Trophoblast cell (in vitro differentiated cells and primary cell): ENCODE results near the gene SLC5A4.

Experiments
- DNase-seq, 2 donors: peaks; one replicate each; pipeline ENCODE4 v3.0.0-alpha.2; 2016
- H2AFZ ChIP-seq: 2 replicates; pipeline ENCODE4 v1.6.1; 2013; ENCODE audit warnings: low read length, moderate library complexity, mild to moderate bottlenecking; ENCODE audit not compliant: insufficient read depth, poor library complexity
- H2AK5ac ChIP-seq: 2 replicates; pipeline ENCODE4 v1.6.1; 2013; ENCODE audit warnings: mild to moderate bottlenecking, low read length
- H2BK120ac ChIP-seq: 2 replicates; pipeline ENCODE4 v1.6.1; 2013; ENCODE audit warnings: low read length, mild to moderate bottlenecking, moderate library complexity; ENCODE audit not compliant: insufficient read depth, poor library complexity
- H2BK12ac ChIP-seq: 2 replicates; pipeline ENCODE4 v1.6.1; 2013; ENCODE audit warnings: mild to moderate bottlenecking, low read length, moderate library complexity
- H2BK5ac ChIP-seq: 2 replicates; pipeline ENCODE4 v1.6.1; 2013; ENCODE audit warnings: low read length, low read depth, moderate library complexity, mild to moderate bottlenecking; ENCODE audit not compliant: poor library complexity
- H3K14ac ChIP-seq: 2 replicates; pipeline ENCODE4 v1.6.1; 2013; ENCODE audit warnings: mild to moderate bottlenecking, low read length
- H3K18ac ChIP-seq: 2 replicates; pipeline ENCODE4 v1.6.1; 2013; ENCODE audit warnings: mild to moderate bottlenecking, low read length
- H3K23ac ChIP-seq: 2 replicates; pipeline ENCODE4 v1.6.1; 2013; ENCODE audit warnings: low read length
- H3K27ac ChIP-seq: 2 replicates; pipeline ENCODE4 v1.5.1; 2013; ENCODE audit warnings: low read depth, mild to moderate bottlenecking, inconsistent platforms, low read length, moderate library complexity
- H3K27me3 ChIP-seq: 2 replicates; pipeline ENCODE4 v1.6.1; 2013; ENCODE audit warnings: inconsistent platforms, mild to moderate bottlenecking, low read length, moderate library complexity; ENCODE audit not compliant: insufficient read depth
- H3K36me3 ChIP-seq, 2 experiments: 1 replicate in 1 of 2; 2 replicates in 1 of 2; pipeline ENCODE4 v1.6.1; 2013; ENCODE audit warnings: low read length in 2 of 2, mild to moderate bottlenecking in 2 of 2, moderate library complexity in 1 of 2; ENCODE audit not compliant: insufficient read depth in 2 of 2, control insufficient read depth in 1 of 2
- H3K4ac ChIP-seq: 2 replicates; pipeline ENCODE4 v1.6.1; 2013; ENCODE audit warnings: low read depth, mild to moderate bottlenecking, low read length, moderate library complexity
- H3K4me1 ChIP-seq, 2 experiments: 1 replicate in 1 of 2; 2 replicates in 1 of 2; pipeline ENCODE4 v1.6.1; 2013; ENCODE audit warnings: low read length in 2 of 2, mild to moderate bottlenecking in 2 of 2, moderate library complexity in 1 of 2; ENCODE audit not compliant: insufficient read depth in 2 of 2, control insufficient read depth in 1 of 2
- H3K4me2 ChIP-seq: 2 replicates; pipeline ENCODE4 v1.6.1; 2013; ENCODE audit warnings: inconsistent platforms, mild to moderate bottlenecking, low read length, moderate library complexity
- H3K4me3 ChIP-seq: 2 replicates; pipeline ENCODE4 v1.5.1; 2013; ENCODE audit warnings: mild to moderate bottlenecking, low read depth, low read length, inconsistent platforms
- H3K79me1 ChIP-seq: one replicate; pipeline ENCODE4 v1.6.1; 2013; ENCODE audit warnings: low read length
- H3K79me2 ChIP-seq: 2 replicates; pipeline ENCODE4 v1.6.1; 2013; ENCODE audit warnings: low read length, mild to moderate bottlenecking; ENCODE audit not compliant: control insufficient read depth, insufficient read depth, poor library complexity
- H3K9ac ChIP-seq: 2 replicates; pipeline ENCODE4 v1.6.1; 2013; ENCODE audit warnings: mild to moderate bottlenecking, low read length
- H3K9me3 ChIP-seq: 2 replicates; pipeline ENCODE4 v1.6.1; 2013; ENCODE audit warnings: low read depth, mild to moderate bottlenecking, control low read depth, inconsistent platforms, low read length; ENCODE audit not compliant: insufficient read depth
- H4K12ac ChIP-seq: 2 replicates; pipeline ENCODE4 v1.6.1; 2013; ENCODE audit warnings: low read depth, mild to moderate bottlenecking, low read length, moderate library complexity
- H4K8ac ChIP-seq: 2 replicates; pipeline ENCODE4 v1.6.1; 2013; ENCODE audit warnings: low read depth, mild to moderate bottlenecking, low read length, moderate library complexity
- H4K91ac ChIP-seq: one replicate; pipeline ENCODE4 v1.6.1; 2013; ENCODE audit warnings: low read depth, mild to moderate bottlenecking, low read length, moderate library complexity
- WGBS: extraction: QIAGEN DNeasy Blood & Tissue Kit; methylation state at CpG from one replicate; pipeline ENCODE4 v1.1.7; 2013; ENCODE audit warnings: missing lambda C conversion rate; ENCODE audit not compliant: insufficient read length, insufficient coverage; ENCODE audit errors: extremely low coverage; 5-methylcytosine and 5-hydroxymethylcytosine counted together

Gene SLC5A4

GRCh38 chr22:32237906-32238305 lies 17.2 kb downstream of the SLC5A4 start:
- no peak overlapping the region for H2BK12ac ChIP-seq
- no peak overlapping the region for H3K4ac ChIP-seq
- no peaks in the 10 kb centered on the region for H3K79me1 ChIP-seq
- no peak overlapping the region for H3K18ac ChIP-seq
- H2BK120ac ChIP-seq: no peak overlapping the region
- H3K23ac ChIP-seq: no peak overlapping the region
- DNase-seq: peak; percentile 64 to 74
- H4K91ac ChIP-seq: no peak overlapping the region
- no peak overlapping the region for H3K14ac ChIP-seq
- H3K4me3 ChIP-seq: no peak overlapping the region
- no peak overlapping the region for H2BK5ac ChIP-seq
- no peaks in the 10 kb centered on the region for H3K4me1 ChIP-seq
- H4K12ac ChIP-seq: no peak overlapping the region
- H2AFZ ChIP-seq: no peak overlapping the region
- H3K27me3 ChIP-seq: no peaks in the 10 kb centered on the region
- no peaks in the 10 kb centered on the region for H3K79me2 ChIP-seq
- no CpG with 5 or more reads among the region's 1 CpG for WGBS
- H3K4me2 ChIP-seq: no peak overlapping the region
- no peak overlapping the region for H4K8ac ChIP-seq
- H3K9me3 ChIP-seq: no peaks in the 10 kb centered on the region
- H3K9ac ChIP-seq: no peak overlapping the region
- H3K27ac ChIP-seq: no peak overlapping the region
- no peaks in the 10 kb centered on the region for H3K36me3 ChIP-seq
- H2AK5ac ChIP-seq: no peak overlapping the region

DNA sequence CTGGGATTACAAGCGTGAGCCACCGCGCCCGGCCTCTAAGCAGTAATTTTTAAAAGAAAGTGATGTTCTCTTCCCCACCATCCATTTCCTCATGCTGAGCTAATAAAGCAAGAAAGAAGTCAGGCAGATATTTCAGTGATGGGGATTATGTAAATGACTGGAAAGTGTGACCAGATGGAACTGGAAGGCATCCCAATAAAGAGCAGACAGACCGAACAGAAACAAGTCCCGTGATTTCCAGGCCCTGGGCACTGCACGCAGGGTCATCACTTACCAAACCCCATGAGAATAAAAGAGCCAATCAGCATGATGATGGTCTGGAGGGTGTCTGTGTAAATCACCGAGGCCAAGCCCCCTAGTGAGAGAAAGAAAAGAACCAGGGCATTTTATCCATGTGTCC lies 18.2 kb downstream of the SLC5A4 start:
- no peak overlapping the region for H4K8ac ChIP-seq
- no peak overlapping the region for H3K9ac ChIP-seq
- H2BK12ac ChIP-seq: no peak overlapping the region
- H3K9me3 ChIP-seq: no peaks in the 10 kb centered on the region
- no peak overlapping the region for H4K91ac ChIP-seq
- no peak overlapping the region for H3K18ac ChIP-seq
- H2AFZ ChIP-seq: no peak overlapping the region
- H3K27ac ChIP-seq: no peak overlapping the region
- H2AK5ac ChIP-seq: no peak overlapping the region
- H3K4me3 ChIP-seq: no peak overlapping the region
- no peak overlapping the region for H3K23ac ChIP-seq
- no peak overlapping the region for H3K4ac ChIP-seq
- H3K4me2 ChIP-seq: no peak overlapping the region
- no peak for DNase-seq
- H3K14ac ChIP-seq: no peak overlapping the region
- H3K79me2 ChIP-seq: no peaks in the 10 kb centered on the region
- H4K12ac ChIP-seq: no peak overlapping the region
- H3K79me1 ChIP-seq: no peaks in the 10 kb centered on the region
- WGBS: no CpG with 5 or more reads among the region's 8 CpGs
- H3K4me1 ChIP-seq: no peaks in the 10 kb centered on the region
- H2BK5ac ChIP-seq: no peak overlapping the region
- no peak overlapping the region for H2BK120ac ChIP-seq
- no peaks in the 10 kb centered on the region for H3K27me3 ChIP-seq
- no peaks in the 10 kb centered on the region for H3K36me3 ChIP-seq

- Histone ChIP-seq H3K14ac (no peak overlapping the region), H3K27me3 (no peaks in the 10 kb centered on the region), H3K9ac (no peak overlapping the region), H2AK5ac (no peak overlapping the region), H2AFZ (no peak overlapping the region), H2BK120ac (no peak overlapping the region), H4K12ac (no peak overlapping the region), H3K79me2 (no peaks in the 10 kb centered on the region), H3K4ac (no peak overlapping the region), H3K18ac (no peak overlapping the region), H3K4me1 (no peaks in the 10 kb centered on the region), H3K79me1 (no peaks in the 10 kb centered on the region), H3K4me3 (no peak overlapping the region), H3K23ac (no peak overlapping the region), H3K4me2 (no peak overlapping the region), H2BK12ac (no peak overlapping the region), H3K36me3 (no peaks in the 10 kb centered on the region), H4K91ac (no peak overlapping the region), H4K8ac (no peak overlapping the region), H3K27ac (no peak overlapping the region), H2BK5ac (no peak overlapping the region), H3K9me3 (peaks cover 2% of the 10 kb centered on the region)
- DNase-seq: no peak
- no CpG with 5 or more reads among the region's 5 CpGs for WGBS
Observed at GRCh38 chr22:32233091-32233490, 22.1 kb downstream of the SLC5A4 start.

GRCh38 chr22:32232191-32232830 lies 22.8 kb downstream of the SLC5A4 start:
- H2AFZ ChIP-seq: no peak overlapping the region
- no CpG with 5 or more reads among the region's 5 CpGs for WGBS

More at GRCh38 chr22:32232191-32232830, 22.8 kb downstream of the SLC5A4 start:
- H3K79me1 ChIP-seq: no peaks in the 10 kb centered on the region
- H2AK5ac ChIP-seq: no peak overlapping the region
- H3K36me3 ChIP-seq: no peaks in the 10 kb centered on the region
- H2BK5ac ChIP-seq: no peak overlapping the region
- no peaks in the 10 kb centered on the region for H3K4me1 ChIP-seq
- no peak overlapping the region for H3K27ac ChIP-seq
- DNase-seq: no peak
- no peak overlapping the region for H2BK120ac ChIP-seq
- no peak overlapping the region for H4K12ac ChIP-seq
- H3K4me3 ChIP-seq: no peak overlapping the region
- H3K9ac ChIP-seq: no peak overlapping the region
- no peak overlapping the region for H3K4me2 ChIP-seq
- H3K14ac ChIP-seq: no peak overlapping the region
- H3K27me3 ChIP-seq: no peaks in the 10 kb centered on the region
- no peak overlapping the region for H4K8ac ChIP-seq
- H3K4ac ChIP-seq: no peak overlapping the region
- H3K18ac ChIP-seq: no peak overlapping the region
- H4K91ac ChIP-seq: no peak overlapping the region
- H3K23ac ChIP-seq: no peak overlapping the region
- H3K9me3 ChIP-seq: peaks cover 2% of the 10 kb centered on the region
- no peak overlapping the region for H2BK12ac ChIP-seq
- no peaks in the 10 kb centered on the region for H3K79me2 ChIP-seq
